Astrocyte of the cerebellum (primary cell): ENCODE results near the gene TEX22.

Experiments used
- DNase-seq: peaks from one replicate; pipeline ENCODE4 v3.0.0-alpha.2; 2011; ENCODE audit warnings: low read depth
- H3K4me3 ChIP-seq: 2 replicates; pipeline ENCODE4 v1.5.1; 2011; ENCODE audit warnings: mild to moderate bottlenecking, low read depth, low read length, moderate library complexity
- in situ Hi-C: cut with HindIII; loops from 2 replicates; pipeline ENCODE4 v1.10.0; 2017; ENCODE audit warnings: low sequenced_read_pairs
- TF ChIP-seq, protein P1 (sequence below): IDR thresholded peaks from 2 replicates; pipeline ENCODE4 v1.5.1; 2012; ENCODE audit warnings: low read length, low read depth, moderate library complexity, mild to moderate bottlenecking; ENCODE audit errors: missing control alignments

The TEX22 gene

GRCh38 chr14:105416671-105417070, 18.3 kb downstream of the TEX22 start:
- no peak overlapping the region for H3K4me3 ChIP-seq
- DNase-seq, result no peak
- in situ Hi-C loops, result no loop called here
- TF ChIP-seq, protein P1, sequence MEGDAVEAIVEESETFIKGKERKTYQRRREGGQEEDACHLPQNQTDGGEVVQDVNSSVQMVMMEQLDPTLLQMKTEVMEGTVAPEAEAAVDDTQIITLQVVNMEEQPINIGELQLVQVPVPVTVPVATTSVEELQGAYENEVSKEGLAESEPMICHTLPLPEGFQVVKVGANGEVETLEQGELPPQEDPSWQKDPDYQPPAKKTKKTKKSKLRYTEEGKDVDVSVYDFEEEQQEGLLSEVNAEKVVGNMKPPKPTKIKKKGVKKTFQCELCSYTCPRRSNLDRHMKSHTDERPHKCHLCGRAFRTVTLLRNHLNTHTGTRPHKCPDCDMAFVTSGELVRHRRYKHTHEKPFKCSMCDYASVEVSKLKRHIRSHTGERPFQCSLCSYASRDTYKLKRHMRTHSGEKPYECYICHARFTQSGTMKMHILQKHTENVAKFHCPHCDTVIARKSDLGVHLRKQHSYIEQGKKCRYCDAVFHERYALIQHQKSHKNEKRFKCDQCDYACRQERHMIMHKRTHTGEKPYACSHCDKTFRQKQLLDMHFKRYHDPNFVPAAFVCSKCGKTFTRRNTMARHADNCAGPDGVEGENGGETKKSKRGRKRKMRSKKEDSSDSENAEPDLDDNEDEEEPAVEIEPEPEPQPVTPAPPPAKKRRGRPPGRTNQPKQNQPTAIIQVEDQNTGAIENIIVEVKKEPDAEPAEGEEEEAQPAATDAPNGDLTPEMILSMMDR, result no peak

DNA sequence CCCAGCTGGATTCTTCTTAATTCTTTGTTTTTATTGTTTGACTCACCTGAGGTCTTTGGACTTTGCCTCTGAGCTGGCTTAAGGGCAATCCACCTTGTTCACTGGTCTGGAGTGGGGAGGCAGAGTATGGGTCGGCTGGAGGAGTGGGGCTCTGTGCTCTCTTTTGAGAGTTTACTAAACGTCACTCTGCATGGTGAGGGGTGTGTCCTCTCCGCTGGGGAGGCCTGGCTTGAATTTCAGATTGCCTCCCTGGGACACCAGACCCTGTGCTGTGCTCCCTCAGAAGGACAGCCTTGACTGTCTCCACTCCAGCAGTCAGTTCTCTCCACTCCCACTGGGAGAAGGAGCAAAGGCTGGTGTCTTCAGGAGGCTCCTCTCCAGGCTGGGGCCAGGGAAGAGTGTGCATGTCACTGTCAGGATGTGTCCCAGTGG, 19.4 kb downstream of the TEX22 start:
- no peak overlapping the region for H3K4me3 ChIP-seq
- DNase-seq, result no peak
- TF ChIP-seq, protein P1, result no peak
- in situ Hi-C loops, result no loop called here

GRCh38 chr14:105418269-105419194, 20.2 kb downstream of the TEX22 start:
- peak overlapping the region; percentile 79 for H3K4me3 ChIP-seq
- in situ Hi-C loops, result no loop called here
- no peak for DNase-seq
- TF ChIP-seq, protein P1, result no peak

DNA sequence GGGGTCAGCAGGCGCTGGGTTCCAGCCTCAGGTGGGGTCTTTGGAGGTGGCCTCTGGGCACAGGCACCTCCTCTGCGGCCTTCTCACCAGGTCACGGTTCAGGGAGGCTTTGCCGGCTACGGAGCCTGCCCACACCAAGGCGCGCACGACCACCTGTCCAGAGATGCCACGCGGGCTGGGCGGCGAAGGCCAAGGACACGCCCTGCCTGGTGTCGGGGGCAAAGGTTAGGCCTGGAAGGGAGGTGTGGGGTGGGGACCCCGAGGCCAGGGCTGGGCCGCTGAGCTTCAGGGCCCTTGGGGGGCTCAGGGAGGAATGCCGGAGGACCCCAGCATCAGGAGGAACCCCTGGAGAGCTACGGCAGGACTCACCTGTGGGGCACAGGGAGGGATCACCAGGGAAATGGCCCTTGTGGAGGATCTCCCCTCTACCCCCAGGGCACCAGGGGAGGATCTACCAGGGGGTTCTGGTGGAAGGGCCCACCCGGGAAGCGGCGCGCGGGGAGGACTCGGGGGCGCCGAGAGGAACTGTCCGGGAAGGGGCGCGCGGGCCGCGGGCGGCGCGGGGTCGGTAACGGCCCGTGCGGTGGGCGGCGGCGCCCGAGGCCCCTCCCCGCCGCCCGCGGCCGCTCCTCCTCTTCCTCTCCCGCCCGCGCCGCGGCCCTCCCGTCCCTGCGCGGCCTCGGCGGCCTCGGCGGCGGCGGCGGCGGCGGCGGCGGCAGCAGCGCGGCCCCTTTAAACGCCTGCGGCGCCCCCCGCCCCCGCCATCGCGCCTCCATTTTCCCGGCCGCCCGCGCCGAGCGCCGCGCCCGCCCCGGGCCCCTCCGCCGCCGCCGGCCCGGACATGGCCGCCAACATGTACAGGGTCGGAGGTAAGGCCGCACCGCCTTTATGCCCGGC, 21.1 kb downstream of the TEX22 start, which contains the start of gene MTA1:
Gene MTA1, plus strand, starts transcription at position 633 of the 897 bp plus-strand sequence. Its CDS starts 209 bp downstream, at position 842.
- no peak for DNase-seq
- in situ Hi-C loops, result no loop called here

GRCh38 chr14:105420101-105420973, 22.0 kb downstream of the TEX22 start:
- peak overlapping the region; percentile 79 for H3K4me3 ChIP-seq
- no peak for DNase-seq
- TF ChIP-seq, protein P1, result no peak
- in situ Hi-C loops, result no loop called here

More for the DNA sequence above, 21.1 kb downstream of the TEX22 start, which contains the start of gene MTA1:
- TF ChIP-seq, protein P1, result no peak
- H3K4me3 ChIP-seq, result peak within 1 kb of the TSS; percentile 79
